ENCODE results near the gene CCDC167.

DNA sequence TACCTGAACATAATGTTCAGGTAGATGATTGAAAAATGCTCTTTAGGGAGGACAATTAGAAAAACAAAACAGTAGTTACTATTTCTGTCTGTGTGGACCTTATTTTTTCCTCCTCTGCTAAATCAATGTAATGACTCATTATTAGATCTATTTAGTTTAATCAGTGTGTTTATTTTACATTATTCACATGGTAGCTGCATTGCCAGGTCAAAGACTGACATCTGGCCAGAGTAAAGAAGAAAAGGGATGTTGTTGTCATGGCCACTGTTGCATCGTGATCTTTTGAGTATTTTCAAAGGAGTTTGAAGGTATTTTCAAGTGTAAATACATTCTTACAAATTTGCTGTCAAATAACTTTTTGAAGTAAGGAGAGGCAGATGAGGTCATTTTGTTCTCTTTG lies 60.8 kb downstream of the CCDC167 start:
- TF ChIP-seq YY1 (IDR thresholded peaks at IDR 0.05; ENCODE audit: low read depth) (no peak), FOXM1 (IDR thresholded peaks at IDR 0.05; ENCODE audit: borderline replicate concordance, low read depth) (no peak)

Data from Ishikawa (cell line).